Kidney epithelial cell (primary cell): ENCODE measurements around the gene TTC4. TPM values are rescaled to one million over a fixed set of nuclear protein-coding genes. Genes with fewer than 3 reads are reported as not detected.

Experiments
- DNase-seq: peaks from one replicate; pipeline ENCODE4 v3.0.0-alpha.2; 2010; ENCODE audit warnings: low read depth
- H3K27me3 ChIP-seq: 2 replicates; pipeline ENCODE4 v1.6.0; 2011; ENCODE audit warnings: low read length; ENCODE audit not compliant: control insufficient read depth, insufficient read depth
- H3K36me3 ChIP-seq: 2 replicates; pipeline ENCODE4 v1.5.1; 2011; ENCODE audit warnings: low read length; ENCODE audit not compliant: control insufficient read depth, insufficient read depth
- H3K4me3 ChIP-seq: 2 replicates; pipeline ENCODE4 v1.5.1; 2011; ENCODE audit warnings: low read depth, mild to moderate bottlenecking, control low read depth, low read length
- total RNA-seq: library from RNA; depleted of rRNA; stranded (reverse); fragments of >200 nt; gene quantifications from 2 replicates; pipeline ENCODE4 v1.2.3, GENCODE V29; 2015
- TF ChIP-seq, protein P1 (sequence below): IDR thresholded peaks from 2 replicates; pipeline ENCODE4 v1.5.1; 2011; ENCODE audit warnings: mild to moderate bottlenecking, moderate library complexity, low read length, control low read depth, inconsistent platforms; ENCODE audit not compliant: insufficient read depth, poor library complexity, severe bottlenecking

Gene TTC4
- total RNA-seq, 1 donor from 2014 or later, result 30.8 TPM

DNA sequence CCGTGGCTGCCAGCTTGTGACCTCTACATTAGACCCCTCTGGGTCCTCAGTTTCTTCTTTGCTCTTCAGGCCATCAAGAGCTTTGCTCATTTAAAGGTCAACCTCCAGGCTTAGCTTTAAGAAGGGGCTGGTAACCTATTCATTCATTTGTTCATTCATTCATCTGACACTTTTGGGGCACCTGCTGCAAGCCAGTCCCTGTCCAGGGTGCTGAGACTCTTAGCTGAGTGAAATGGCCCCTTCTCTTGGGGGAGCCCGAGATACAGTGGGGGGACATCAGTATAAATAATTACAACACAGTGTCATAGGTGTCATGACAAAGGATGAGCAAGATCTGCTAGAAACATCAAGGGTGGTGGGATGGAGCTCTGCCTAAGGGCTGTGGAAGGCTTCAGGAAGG, 10.5 kb upstream of the TTC4 start:
- no peak overlapping the region for H3K4me3 ChIP-seq
- H3K36me3 ChIP-seq, result no peaks in the 10 kb centered on the region
- DNase-seq, result no peak
- TF ChIP-seq, protein P1, sequence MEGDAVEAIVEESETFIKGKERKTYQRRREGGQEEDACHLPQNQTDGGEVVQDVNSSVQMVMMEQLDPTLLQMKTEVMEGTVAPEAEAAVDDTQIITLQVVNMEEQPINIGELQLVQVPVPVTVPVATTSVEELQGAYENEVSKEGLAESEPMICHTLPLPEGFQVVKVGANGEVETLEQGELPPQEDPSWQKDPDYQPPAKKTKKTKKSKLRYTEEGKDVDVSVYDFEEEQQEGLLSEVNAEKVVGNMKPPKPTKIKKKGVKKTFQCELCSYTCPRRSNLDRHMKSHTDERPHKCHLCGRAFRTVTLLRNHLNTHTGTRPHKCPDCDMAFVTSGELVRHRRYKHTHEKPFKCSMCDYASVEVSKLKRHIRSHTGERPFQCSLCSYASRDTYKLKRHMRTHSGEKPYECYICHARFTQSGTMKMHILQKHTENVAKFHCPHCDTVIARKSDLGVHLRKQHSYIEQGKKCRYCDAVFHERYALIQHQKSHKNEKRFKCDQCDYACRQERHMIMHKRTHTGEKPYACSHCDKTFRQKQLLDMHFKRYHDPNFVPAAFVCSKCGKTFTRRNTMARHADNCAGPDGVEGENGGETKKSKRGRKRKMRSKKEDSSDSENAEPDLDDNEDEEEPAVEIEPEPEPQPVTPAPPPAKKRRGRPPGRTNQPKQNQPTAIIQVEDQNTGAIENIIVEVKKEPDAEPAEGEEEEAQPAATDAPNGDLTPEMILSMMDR, result no peak
- H3K27me3 ChIP-seq, result peaks cover 12% of the 10 kb centered on the region

DNA sequence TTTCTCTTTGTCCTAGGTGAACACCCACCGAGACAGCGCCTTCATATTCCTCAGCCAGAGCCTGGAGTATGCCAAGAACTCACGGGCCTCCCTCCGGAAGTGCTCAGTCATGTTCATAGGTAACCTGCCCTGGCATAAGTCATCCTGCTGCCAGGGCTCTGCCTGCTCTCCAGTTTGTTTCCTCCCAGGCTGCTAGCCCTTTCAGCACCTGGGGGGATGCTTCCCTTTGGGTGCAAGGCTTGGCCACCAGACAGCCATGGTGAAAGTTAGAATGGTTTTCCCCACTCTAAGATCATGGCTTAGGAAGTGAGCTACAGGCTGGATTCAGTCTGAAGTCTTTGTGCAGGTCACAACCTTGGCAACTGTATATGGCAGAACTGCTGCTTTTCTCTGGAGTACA, 9.2 kb upstream of the TTC4 start:
- DNase-seq, result no peak
- H3K36me3 ChIP-seq, result no peaks in the 10 kb centered on the region
- TF ChIP-seq, protein P1, result no peak
- no peak overlapping the region for H3K4me3 ChIP-seq
- peaks cover 16% of the 10 kb centered on the region for H3K27me3 ChIP-seq

DNA sequence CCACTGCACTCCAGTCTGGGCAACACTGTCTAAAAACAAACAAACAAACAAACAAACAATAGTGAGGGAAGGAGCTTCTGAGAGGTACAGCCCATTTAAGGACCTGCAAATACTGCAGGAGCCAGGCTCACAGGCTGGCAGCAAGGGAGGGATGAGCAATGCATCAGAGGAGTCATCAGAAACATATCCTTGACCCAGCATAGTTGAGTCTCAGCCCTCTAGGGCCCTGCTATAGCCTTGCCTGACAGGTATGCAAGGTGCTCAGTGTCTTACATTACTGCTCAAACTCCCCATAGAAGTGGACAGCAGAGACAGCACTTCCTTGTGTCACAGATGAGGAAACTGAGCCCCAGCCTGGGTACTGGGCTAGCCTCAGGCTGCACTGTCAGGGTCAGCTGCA, 7.3 kb upstream of the TTC4 start:
- H3K36me3 ChIP-seq, result no peaks in the 10 kb centered on the region
- H3K4me3 ChIP-seq, result no peak overlapping the region
- no peak for DNase-seq
- TF ChIP-seq, protein P1, result no peak
- H3K27me3 ChIP-seq, result peaks cover 13% of the 10 kb centered on the region

DNA sequence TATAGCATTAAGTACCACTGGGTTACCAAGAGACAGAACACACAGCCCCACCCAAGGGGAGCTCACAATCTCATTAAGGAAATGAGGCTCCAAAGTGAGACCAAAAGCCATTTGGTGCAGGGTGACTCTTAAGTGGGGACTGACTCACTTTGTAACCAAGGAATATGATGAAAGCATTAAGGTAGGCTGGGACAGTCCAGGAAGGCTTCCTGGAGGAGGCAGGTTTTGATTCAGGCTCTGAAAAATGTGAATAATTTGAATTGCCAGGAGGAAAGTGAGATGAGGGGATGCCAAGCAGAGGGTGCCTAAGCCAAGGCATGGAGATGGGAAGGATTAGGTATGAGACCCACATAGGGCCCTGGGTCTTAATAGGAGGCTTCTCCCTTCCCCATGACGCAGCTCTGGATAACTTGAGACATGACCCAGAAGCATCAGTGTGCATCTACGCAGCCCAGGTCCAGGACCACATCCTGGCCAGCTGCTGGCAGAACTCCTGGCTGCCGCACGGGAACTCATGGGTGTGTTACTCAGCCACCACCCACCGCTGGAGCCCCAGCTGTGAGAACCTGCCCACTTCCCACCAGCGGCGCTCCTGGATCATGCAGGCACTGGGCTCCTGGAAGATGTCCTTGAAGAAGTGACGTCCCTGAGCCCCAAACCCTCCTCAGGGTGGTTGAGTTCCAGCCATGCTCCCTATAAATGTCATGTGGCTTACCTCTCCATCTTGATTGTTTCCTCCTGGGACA, 5.9 kb upstream of the TTC4 start:
- TF ChIP-seq, protein P1, result no peak
- DNase-seq, result no peak
- Histone ChIP-seq H3K27me3 (peaks cover 13% of the 10 kb centered on the region), H3K36me3 (no peaks in the 10 kb centered on the region), H3K4me3 (no peak overlapping the region)

DNA sequence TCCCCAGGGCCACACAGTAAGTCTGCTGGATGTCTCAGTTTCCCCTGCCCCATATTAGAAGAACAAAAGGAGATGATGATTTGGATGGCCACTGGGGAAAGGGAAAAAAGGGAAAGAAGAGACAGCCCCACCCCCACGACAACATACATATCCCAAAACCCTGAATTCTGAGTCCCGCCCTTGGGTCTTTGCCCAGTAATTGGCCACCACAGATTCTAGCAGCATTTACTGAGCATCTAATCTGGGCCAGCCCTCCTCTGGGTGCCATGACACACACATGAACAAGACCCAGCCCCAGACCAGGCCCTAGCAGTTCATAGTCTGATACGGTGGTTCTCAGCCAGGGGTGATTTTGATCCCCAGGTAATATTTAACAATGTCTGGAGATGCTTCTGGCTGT, 5.2 kb upstream of the TTC4 start:
- Histone ChIP-seq H3K27me3 (peaks cover 13% of the 10 kb centered on the region), H3K36me3 (no peaks in the 10 kb centered on the region), H3K4me3 (no peak overlapping the region)
- DNase-seq, result no peak
- TF ChIP-seq, protein P1, result no peak

DNA sequence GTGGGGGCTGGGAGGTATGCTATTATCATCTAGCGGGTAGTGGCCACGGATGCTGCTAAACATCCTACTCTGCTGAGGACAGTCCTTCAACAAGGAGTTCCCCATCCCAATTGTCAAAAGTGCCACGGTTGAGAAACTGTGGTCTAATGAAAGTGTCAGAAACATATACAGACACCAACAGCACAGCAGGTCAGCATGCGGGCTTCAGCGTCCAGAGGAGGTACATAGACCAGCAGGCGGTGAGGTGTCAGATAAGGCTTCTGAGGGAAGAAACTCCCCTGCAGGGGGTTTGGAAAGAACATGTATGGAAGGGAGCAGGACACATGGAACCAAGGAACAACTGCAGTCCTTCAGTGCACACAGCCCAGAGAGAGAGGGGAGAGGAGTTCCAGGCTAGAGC, 4.8 kb upstream of the TTC4 start:
- H3K36me3 ChIP-seq, result no peaks in the 10 kb centered on the region
- H3K27me3 ChIP-seq, result peaks cover 13% of the 10 kb centered on the region
- no peak overlapping the region for H3K4me3 ChIP-seq
- TF ChIP-seq, protein P1, result no peak
- no peak for DNase-seq
